GM23338 (cell line): ENCODE data around the gene COL9A3.

Experiments
- CTCF ChIP-seq, 2 experiments: fragments of 200-600 bp in 1 of 2; sonication (generic) in 1 of 2; conservative IDR thresholded peaks; 2 replicates each; pipeline versions ENCODE4 v1.5.1 to v1.6.1; 2016 to 2017; ENCODE audit warnings: antibody characterized with exemption in 2 of 2, low read depth in 2 of 2, mild to moderate bottlenecking in 2 of 2, moderate library complexity in 1 of 2
- EZH2 ChIP-seq: fragments of 200-600 bp; sonication (generic); IDR thresholded peaks from one replicate; pipeline ENCODE4 v1.8.0; 2017; ENCODE audit warnings: antibody characterized with exemption, mild to moderate bottlenecking, low read depth; ENCODE audit not compliant: unreplicated experiment
- JUNB ChIP-seq: IDR thresholded peaks from one replicate; pipeline ENCODE4 v1.6.1; 2016; ENCODE audit warnings: antibody characterized with exemption; ENCODE audit not compliant: unreplicated experiment
- NANOG ChIP-seq: IDR thresholded peaks from 2 replicates; pipeline ENCODE4 v1.6.1; 2016; ENCODE audit warnings: antibody characterized with exemption, borderline replicate concordance
- POLR2AphosphoS5 ChIP-seq: IDR thresholded peaks from 2 replicates; pipeline ENCODE4 v1.6.1; 2016; ENCODE audit warnings: antibody characterized with exemption, low read depth
- ZNF114 ChIP-seq: fragments of 250-450 bp; sonication (Bioruptor Pico); IDR thresholded peaks from 2 replicates; pipeline ENCODE4 v1.5.0; 2020; ENCODE audit warnings: mild to moderate bottlenecking, moderate library complexity

GRCh38 chr20:62843656-62844055, 26.8 kb downstream of the COL9A3 start:
- TF ChIP-seq CTCF (conservative IDR thresholded peaks at IDR 0.05; ENCODE audit: low read depth in 2 of 2), result no peak
- no peak for TF ChIP-seq ZNF114
- no peak for TF ChIP-seq JUNB
- no peak for TF ChIP-seq EZH2
- no peak for TF ChIP-seq NANOG
- TF ChIP-seq POLR2AphosphoS5, result no peak
